NCI-H748 treated with DMSO at 0.1 percent for 48 hours (cell line): ENCODE measurements around the gene SLX4.

Experiments
- DNase-seq: peaks from one replicate; lab custom pipeline; 2025; lab: John Stamatoyannopoulos, UW

SLX4 gene

DNA sequence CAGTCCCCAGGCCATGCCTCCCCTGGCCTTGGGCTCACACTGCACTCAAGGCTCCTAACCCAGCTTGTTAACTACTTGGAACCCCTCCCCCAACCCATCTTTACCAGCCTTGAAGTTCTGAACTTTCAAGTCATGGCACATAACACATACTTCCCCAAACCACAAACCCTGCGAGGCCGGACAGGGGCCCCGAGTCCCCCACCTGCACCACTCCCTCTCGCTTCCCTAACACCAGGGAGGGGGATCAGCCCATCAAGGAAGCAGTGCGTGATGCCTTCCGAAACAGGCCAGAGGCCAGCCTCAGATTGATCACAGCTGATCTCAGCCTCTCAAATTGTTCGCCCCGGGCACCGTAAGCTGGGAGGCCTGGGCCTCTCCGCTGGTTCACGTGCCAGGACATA lies 31.2 kb downstream of the SLX4 start:
- DNase-seq = no peak

- no peak for DNase-seq
Observed at GRCh38 chr16:3579776-3580175, 31.6 kb downstream of the SLX4 start.

GRCh38 chr16:3578610-3579551 lies 32.5 kb downstream of the SLX4 start:
- no peak for DNase-seq

- DNase-seq = no peak
Observed at GRCh38 chr16:3578121-3578520, 33.3 kb downstream of the SLX4 start.

- no peak for DNase-seq
Observed at GRCh38 chr16:3577302-3577752, 34.1 kb downstream of the SLX4 start, which contains the start of gene NLRC3. Gene NLRC3, minus strand, starts transcription at chr16:3577403. Its CDS starts 12,367 bp downstream, at chr16:3565036.

GRCh38 chr16:3576211-3576610 lies 35.2 kb downstream of the SLX4 start:
- DNase-seq = no peak

- DNase-seq = no peak
Observed at GRCh38 chr16:3575491-3575890, 35.9 kb downstream of the SLX4 start.

DNA sequence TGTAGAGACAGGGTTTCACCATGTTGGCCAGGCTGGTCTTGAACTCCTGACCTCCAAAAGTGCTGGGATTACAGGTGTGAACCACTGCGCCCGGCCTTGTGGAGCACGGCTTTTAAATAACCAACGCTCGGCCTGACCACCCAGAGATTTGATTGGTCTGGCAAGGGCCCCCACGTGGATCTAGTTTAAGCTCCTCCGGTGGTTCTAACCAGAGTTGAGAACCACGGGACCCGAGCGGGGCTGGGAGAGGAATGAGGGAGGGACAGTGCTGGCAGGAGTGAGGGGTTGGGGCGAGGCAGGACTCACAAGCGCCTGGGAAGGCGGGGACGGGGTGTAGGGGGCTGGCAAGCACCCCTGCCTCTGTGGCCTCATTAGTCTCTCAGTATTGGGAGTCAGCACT lies 37.2 kb downstream of the SLX4 start:
- DNase-seq = no peak

GRCh38 chr16:3573146-3573815 lies 38.1 kb downstream of the SLX4 start:
- DNase-seq = no peak

GRCh38 chr16:3570420-3571062 lies 40.9 kb downstream of the SLX4 start:
- no peak for DNase-seq

DNA sequence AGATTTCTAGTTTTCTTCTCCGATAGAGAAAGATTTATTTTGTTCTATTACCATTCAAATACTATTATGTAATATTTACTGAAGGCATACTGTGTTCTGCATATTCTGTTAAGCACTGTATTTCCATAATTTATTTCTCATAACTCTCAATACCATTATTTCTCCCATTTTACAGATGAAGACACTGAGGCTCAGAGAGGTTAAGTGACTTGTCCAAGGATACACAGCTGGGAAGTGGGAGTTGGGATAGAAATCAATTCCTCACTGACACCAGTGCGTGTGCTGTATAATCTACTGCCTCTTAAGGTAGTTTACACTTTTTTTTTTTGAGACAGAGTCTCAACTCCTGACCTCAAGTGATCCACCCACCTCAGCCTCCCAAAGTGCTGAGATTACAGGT lies 41.6 kb downstream of the SLX4 start:
- no peak for DNase-seq

DNA sequence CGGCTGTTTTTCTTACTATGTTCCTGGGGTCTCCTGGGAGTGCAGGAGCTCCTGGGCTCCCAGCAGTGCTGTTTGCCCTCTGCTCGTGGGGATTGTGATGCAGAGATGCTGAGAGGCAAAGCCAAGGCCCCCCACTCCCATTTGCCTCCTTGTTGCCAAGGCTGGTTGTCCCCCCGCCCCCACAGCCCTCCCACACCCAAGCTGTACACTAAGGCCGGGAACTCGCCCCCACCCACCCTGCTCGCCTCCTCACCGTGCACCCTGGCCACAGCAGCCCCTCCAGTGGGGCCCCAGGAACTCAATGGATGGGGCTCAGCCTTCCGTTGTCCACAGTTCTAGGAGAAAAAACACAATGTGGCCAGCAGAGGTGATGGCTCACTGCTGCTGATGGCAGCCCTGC lies 44.4 kb downstream of the SLX4 start:
- DNase-seq = no peak

- no peak for DNase-seq
Observed at GRCh38 chr16:3564889-3565141, 46.6 kb downstream of the SLX4 start.

- no peak for DNase-seq
Observed at GRCh38 chr16:3564130-3564888, 47.1 kb downstream of the SLX4 start.

GRCh38 chr16:3562914-3563480 lies 48.4 kb downstream of the SLX4 start:
- DNase-seq = no peak

GRCh38 chr16:3561626-3562025 lies 49.8 kb downstream of the SLX4 start:
- no peak for DNase-seq

GRCh38 chr16:3554351-3554928 lies 57.0 kb downstream of the SLX4 start:
- DNase-seq = no peak

DNA sequence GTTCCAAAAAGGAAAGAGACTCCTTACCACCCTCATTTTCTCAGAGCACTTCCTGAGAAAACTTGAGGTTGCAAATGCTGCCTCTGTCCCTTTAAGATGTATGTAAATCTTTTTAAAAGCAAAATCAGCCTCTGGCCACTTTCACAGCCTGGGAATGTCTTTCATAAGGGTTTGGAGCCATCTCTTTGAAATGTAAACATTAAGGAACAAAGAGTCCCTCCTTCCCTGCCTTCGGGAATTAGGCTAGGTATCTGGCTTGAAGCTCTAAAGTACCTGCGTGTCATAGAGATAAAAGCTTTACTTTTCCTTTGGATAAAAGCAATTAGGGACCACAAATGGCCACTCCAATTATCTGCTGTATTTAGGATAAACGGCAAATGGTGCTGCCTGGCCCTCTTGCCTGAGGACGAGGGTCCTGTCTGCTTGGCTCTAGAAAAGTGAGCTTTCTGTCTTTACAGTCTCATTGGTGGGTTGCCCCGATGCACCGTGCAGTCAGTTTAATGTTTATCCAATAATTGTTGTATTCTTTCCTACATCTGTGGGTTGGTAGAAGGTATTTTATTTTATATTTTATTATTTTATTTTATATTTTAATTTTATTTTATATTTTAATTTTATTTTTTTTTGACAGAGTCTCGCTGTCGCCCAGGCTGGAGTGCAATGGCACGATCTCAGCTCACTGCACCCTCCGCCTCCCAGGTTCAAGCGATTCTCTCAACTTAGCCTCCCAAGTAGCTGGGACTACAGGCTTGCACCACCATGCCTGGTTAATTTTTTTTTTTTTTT lies 58.1 kb downstream of the SLX4 start:
- DNase-seq = peak; percentile 35

DNA sequence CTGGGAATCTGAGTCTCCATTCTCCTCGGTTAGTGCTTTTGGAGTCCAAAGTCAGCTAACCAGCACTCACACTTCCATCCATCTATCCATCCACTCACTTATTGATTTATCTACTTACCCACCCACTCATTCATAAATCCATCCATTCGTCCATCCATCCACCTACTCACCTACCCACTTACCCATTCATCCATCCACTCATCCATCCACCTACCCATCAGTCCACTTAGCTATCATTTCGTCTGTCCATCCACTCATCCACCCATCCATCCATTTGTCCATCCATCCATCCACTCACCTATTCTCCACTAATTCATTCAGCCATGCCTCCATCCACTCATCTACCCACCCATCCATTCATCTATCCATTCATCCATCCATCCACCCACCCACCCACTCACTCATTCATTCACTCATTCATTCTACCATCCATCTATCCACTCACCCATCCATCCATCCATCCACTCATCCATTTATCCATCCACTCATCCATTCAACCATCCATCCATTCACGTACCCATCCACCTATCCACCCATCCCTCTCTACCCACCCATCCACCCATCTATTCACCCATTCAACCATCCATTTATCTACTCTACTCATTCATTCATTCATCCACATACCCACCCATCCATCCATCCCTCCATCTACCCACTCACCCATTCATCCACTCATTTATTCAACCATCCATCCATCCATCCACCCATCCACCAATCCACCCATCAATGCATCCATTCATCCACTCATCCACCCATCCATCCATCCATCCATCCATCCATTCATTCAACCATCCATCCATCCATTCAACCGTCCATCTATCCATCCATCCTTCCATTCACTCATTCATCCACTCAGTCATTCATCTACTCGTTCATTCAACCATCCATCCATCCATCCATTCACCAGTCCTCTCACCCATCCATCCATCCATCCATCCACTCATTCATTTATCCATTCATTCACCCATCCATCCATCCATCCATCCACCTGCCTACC lies 60.3 kb downstream of the SLX4 start:
- DNase-seq = no peak
